8988T (cell line): ENCODE data around the gene MISP.
A peak's percentile ranks its signal among the peaks of the same experiment; 100 is the strongest.
"Not testable (repeated sequence)": the region's sequence is repeated elsewhere in the genome, so short reads cannot be mapped to it uniquely, and the experiment has no call there.

Source experiments
- DNase-seq: peaks from one replicate; pipeline ENCODE4 v3.0.0; 2011

MISP gene

DNA sequence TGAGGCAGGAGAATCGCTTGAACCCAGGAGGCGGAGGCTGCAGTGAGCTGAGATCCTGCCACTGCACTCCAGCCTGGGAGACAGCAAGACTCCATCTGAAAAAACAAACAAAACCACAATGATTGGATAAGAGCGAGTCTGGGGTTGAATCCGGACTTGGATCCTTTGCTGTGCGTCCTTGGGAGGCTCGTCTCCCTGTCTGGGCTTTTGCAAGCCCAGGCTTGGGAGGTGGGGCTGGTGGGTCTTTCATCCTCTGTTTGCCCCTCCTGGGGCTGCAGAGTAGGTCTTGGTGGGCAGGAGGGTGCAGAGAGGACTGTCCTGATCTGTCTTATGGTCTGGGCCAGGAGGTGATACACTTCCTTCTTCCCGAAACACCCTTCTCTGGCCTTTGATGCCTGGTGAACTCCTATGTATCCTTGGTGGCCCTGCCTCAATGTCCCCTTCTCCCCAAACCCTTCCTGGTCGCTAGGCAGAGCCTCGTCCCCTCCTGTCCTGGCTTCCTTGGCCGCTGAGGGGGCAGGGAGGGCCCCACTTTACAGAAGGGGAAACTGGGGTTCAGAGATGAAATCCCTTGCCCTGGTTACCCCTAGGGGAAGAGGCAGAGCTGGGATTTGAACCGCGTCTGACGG lies 25.3 kb upstream of the MISP start:
- DNase-seq: no peak

- no peak for DNase-seq
These were observed 23.6 kb upstream of the MISP start for GRCh38 chr19:726993-727956.

GRCh38 chr19:728011-728410 lies 22.9 kb upstream of the MISP start:
- DNase-seq: no peak

- not testable (repeated sequence) for DNase-seq
These were observed 21.3 kb upstream of the MISP start for GRCh38 chr19:729564-729963.

DNA sequence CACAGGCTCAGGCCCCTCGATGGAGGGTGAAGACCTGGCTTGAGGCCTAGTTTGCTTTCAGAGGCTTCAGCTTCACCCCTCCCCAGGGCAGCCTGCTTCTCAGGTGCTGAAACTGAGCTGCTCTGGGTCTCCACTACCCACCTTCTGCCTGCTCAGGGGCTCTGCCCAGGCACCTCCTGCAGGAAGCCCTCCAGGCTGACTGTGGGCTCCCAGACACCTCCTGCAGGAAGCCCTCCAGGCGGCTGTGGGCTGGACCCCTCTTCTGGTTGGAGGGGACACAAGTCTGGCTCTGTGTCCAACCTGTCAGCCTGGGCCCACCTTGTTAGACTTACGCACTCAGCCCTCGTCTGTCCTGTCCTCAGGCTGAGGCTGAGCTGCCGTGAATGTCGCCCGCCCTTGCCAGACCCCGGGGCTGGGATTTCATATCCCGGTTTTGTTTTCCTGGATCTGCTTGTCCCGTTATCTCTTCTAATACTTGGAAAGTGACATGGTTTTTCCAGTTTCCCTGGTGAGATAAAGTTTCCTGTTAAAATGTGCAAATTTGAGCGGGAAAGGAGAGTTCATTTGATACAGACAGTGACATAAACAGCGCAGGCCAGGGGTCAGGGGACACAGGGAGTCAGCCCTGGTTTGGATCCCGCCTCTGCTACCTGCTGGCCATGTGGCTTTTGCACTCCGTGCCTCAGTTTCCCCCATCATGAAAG lies 20.8 kb upstream of the MISP start:
- DNase-seq: no peak

DNA sequence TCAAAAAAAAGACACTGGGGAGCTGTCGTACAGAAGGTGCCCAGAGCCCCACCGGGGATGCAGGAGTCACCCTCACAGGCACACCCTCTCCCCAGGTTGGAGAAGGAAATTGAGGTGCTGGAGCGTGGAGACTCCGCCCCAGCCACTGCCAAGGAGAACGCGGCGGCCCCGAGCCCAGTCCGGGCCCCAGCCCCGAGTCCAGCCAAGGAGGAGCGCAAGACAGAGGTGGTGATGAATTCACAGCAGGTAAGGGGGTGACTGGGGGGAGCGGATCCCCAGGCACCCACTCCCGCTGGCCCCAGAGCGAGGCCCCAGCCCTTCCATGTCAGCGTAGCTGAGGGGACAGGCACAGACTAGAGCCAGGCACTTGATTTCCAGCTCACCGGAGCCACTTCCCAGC lies 19.9 kb upstream of the MISP start:
- DNase-seq: no peak

DNA sequence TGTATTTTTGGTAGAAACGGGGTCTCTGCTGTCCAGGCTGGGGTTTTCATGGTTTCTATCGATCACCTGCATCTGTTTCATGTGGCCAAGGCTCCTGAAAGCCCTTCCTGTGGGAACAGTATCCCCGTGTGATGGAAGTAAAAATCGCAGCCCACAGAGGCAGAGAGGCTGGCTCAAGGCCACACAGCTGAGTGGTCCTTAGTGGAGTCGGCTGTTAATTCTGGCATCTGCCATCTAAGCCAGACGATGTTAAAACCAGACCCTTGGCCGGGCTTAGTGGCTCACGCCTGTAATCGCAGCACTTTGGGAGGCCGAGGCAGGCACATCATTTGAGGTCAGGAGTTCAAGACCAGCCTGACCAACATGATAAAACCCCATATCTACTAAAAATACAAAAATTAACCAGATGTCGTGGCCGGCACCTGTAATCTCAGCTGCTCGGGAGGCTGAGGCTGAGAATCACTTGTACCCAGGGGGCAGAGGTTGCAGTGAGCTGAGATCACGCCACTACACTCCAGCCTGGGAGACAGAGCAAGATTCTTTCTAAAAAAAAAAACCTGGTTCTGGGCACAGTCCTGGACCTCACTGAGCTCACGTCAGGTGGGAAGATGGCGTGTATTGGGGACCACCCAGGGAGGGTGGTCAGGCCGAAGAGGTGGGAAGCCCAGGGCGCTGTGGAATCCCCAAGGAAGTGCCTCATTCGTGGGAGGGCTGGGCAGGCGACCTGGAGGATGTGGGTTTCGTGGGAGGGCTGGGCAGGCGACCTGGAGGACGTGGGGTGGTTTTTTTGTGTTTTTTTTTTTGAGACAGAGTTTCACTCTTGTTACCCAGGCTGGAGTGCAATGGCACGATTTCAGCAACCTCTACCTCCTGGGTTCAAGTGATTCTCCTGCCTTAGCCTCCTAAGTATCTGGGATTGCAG lies 18.5 kb upstream of the MISP start:
- no peak for DNase-seq

DNA sequence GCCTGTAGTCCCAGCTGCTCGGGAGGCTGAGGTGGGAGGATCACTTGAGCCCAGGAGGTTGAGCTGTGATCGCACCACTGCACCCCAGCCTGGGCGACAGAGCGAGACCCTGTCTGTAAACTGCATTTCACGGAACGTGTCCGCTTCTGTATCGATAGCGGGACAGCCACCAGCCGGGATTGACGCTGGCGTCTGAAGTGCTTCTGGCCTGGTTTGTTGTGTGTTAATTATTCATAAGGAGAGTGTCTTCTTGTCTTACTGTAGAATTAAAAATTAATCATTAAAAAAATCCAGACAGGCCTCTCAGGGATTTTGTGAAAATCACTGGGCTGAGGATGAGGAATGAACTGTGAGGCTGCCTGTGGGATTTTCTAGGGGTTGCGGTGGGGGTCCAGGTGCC lies 16.2 kb upstream of the MISP start:
- DNase-seq: no peak

DNA sequence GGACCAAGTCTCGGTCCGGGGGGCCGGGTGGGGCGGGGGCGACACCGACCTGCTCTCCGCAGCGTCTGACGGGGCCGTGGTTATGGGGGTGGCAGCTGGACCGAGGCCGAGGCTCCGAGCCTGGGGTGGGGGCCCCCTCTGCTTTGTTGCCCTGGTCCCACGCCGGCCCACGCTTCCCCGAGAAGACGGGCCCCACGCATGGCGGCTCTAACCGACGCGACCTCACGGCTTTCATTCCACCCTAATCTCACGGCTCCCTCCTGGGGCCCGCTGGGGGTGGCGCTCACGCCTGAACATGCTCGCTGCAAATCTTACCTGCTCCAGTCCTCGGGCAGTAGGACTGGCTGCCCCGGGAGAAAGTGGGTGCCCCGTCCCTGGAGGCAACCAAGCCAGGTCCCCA lies 14.8 kb upstream of the MISP start:
- DNase-seq: no peak

- peak; percentile 98 for DNase-seq
These were observed 13.3 kb upstream of the MISP start for GRCh38 chr19:737591-738093.

- no peak for DNase-seq
These were observed 12.3 kb upstream of the MISP start for GRCh38 chr19:738509-739128.

DNA sequence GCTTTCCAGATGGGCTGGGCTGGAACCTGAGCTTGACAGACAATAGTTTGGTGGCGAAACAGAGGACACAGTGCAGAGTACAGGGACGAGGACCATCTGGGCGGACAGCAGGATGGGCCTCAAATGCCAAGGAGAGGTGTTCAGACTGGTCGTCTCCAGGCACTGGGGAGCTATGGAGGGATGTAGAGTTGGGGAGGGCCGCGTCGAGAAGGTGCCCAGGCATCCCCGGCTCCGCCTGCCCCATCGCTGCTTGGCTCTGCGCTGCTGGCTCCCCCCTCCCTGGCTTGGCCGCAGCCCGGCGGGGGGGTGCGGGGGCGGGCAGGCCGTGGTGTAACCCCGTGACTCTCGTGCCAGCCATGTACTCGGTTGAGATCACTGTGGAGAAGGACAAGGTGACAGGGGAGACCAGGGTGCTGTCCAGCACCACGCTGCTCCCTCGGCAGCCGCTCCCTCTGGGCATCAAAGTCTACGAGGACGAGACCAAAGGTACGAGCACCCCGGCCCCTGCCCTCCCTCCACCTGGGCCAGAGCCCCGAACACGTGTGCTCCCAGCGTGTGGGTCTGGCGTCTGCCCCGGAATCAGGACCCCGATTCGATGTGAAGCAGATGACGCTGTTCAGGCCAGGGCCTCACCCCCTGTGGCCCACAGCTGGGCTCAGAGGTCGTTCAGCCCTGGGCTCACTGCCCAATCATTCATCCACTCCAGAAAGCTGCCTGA lies 10.8 kb upstream of the MISP start:
- no peak for DNase-seq

GRCh38 chr19:740816-741505 lies 10.0 kb upstream of the MISP start:
- not testable (repeated sequence) for DNase-seq

- DNase-seq: peak; percentile 96
These were observed 9.3 kb upstream of the MISP start for GRCh38 chr19:741506-742131.

GRCh38 chr19:742540-743075 lies 8.3 kb upstream of the MISP start:
- DNase-seq: no peak

GRCh38 chr19:743168-743687 lies 7.7 kb upstream of the MISP start:
- no peak for DNase-seq

- DNase-seq: not testable (repeated sequence)
These were observed 5.8 kb upstream of the MISP start for GRCh38 chr19:745138-745537.

DNA sequence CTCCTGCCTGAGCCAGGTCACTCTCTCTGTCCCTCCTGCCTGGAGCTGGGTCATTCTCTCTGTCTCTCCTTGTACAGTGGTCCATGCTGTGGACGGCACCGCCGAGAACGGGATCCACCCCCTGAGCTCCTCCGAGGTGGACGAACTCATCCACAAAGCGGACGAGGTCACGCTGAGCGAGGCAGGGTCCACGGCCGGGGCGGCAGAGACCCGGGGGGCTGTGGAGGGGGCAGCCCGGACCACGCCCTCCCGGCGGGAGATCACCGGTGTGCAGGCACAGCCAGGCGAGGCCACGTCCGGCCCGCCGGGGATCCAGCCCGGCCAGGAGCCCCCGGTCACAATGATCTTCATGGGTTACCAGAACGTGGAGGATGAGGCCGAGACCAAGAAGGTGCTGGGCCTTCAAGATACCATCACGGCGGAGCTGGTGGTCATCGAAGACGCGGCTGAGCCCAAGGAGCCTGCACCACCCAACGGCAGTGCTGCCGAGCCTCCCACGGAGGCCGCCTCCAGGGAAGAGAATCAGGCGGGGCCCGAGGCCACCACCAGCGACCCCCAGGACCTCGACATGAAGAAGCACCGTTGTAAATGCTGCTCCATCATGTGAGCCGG lies 4.6 kb upstream of the MISP start:
- no peak for DNase-seq

- DNase-seq: no peak
These were observed 4.0 kb upstream of the MISP start for GRCh38 chr19:746956-747355.
